ENCODE measurements around the gene DDB1.
"Not testable (repeated sequence)": the region's sequence is repeated elsewhere in the genome, so short reads cannot be mapped to it uniquely, and the experiment has no call there.

The DDB1 gene

GRCh38 chr11:61258546-61258945 lies 74.4 kb downstream of the DDB1 start:
- H3K4me3 ChIP-seq (ENCODE audit: low read length) = no peak overlapping the region
- no peak for TF ChIP-seq CTCF (IDR thresholded peaks at IDR 0.05; ENCODE audit: insufficient read depth, low read depth, low read length, missing control alignments)
- DNase-seq (ENCODE audit: low read depth) = no peak

- DNase-seq (ENCODE audit: low read depth) = no peak
- TF ChIP-seq CTCF (IDR thresholded peaks at IDR 0.05; ENCODE audit: insufficient read depth, low read depth, low read length, missing control alignments) = no peak
- H3K4me3 ChIP-seq (ENCODE audit: low read length) = no peak overlapping the region
Measured at GRCh38 chr11:61256710-61257482, 76.0 kb downstream of the DDB1 start.

- peak; percentile 76 for DNase-seq (ENCODE audit: low read depth)
- peak; percentile 99 for TF ChIP-seq CTCF (IDR thresholded peaks at IDR 0.05; ENCODE audit: insufficient read depth, low read depth, low read length, missing control alignments)
- H3K4me3 ChIP-seq (ENCODE audit: low read length) = no peak overlapping the region
Measured at GRCh38 chr11:61254403-61255025, 78.4 kb downstream of the DDB1 start.

DNA sequence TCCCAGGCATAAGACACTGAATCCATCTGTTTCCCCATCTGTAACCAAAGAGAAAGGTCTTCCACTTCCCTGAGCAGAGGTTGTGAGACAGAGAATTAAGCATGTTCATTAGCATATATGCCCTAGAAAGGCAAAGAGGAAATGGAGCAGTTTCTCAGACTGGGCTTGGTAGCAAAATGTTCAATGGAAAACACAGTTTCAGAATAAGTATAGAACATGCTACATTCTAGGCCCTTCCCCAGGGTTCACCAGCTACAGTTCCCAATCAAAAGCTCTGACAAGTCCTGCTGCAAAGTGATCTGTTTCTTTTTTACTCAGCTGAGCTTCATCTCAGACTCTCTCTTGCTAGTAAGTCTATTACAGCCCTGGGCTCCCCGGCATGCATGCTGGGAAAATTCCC lies 80.6 kb downstream of the DDB1 start:
- DNase-seq (ENCODE audit: low read depth); H3K4me3 ChIP-seq (ENCODE audit: low read length): not testable (repeated sequence)

- H3K4me3 ChIP-seq (ENCODE audit: low read length); DNase-seq (ENCODE audit: low read depth): not testable (repeated sequence)
Measured at GRCh38 chr11:61250796-61251765, 81.8 kb downstream of the DDB1 start.
